Tibial nerve (tissue), 3 donors: ENCODE measurements around the gene PPARGC1A.

ENCODE experiments used
- POLR2A ChIP-seq, 2 donors: fragments of 450-650 bp; IDR thresholded peaks; one replicate each; pipeline ENCODE4 v1.6.1; 2017; ENCODE audit warnings: antibody characterized with exemption in 2 of 2, mild to moderate bottlenecking in 2 of 2, moderate library complexity in 2 of 2
- TF ChIP-seq, protein P1 (sequence below), 5 experiments: fragments of 200-600 bp in 3 of 5; fragments of 450-650 bp in 2 of 5; sonication (generic) in 3 of 5; IDR thresholded peaks; one replicate each; pipeline ENCODE4 v1.5.1; 2016 to 2019; ENCODE audit warnings: antibody characterized with exemption in 5 of 5, mild to moderate bottlenecking in 3 of 5, moderate library complexity in 2 of 5

DNA sequence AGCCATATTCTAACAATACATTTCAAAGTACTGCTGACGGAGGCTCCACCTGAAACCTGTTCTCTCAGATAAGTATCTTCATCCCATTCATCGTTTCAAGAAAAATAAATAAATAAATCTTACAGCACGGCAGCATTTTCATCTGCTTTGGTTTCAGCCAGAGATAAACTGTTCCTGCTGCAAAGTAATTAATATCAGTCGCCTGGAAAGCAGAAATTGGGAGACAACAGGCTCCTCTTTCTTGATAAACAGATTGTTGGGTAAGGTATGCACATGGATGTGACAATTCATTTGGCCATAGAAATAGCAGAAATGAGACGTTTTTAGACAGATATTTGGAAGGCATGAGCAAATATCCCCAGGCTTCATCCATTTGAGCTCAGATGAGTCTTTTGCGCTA is 110.4 kb downstream of the PPARGC1A start:
- TF ChIP-seq, protein P1, sequence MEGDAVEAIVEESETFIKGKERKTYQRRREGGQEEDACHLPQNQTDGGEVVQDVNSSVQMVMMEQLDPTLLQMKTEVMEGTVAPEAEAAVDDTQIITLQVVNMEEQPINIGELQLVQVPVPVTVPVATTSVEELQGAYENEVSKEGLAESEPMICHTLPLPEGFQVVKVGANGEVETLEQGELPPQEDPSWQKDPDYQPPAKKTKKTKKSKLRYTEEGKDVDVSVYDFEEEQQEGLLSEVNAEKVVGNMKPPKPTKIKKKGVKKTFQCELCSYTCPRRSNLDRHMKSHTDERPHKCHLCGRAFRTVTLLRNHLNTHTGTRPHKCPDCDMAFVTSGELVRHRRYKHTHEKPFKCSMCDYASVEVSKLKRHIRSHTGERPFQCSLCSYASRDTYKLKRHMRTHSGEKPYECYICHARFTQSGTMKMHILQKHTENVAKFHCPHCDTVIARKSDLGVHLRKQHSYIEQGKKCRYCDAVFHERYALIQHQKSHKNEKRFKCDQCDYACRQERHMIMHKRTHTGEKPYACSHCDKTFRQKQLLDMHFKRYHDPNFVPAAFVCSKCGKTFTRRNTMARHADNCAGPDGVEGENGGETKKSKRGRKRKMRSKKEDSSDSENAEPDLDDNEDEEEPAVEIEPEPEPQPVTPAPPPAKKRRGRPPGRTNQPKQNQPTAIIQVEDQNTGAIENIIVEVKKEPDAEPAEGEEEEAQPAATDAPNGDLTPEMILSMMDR (IDR thresholded peaks at IDR 0.05) = no peak
- no peak for TF ChIP-seq POLR2A (IDR thresholded peaks at IDR 0.05)
